Parathyroid adenoma (tissue), 2 donors: ENCODE measurements around the gene LARP4B.

ENCODE experiments used
- H2AFZ ChIP-seq: fragments of 300-600 bp; sonication (generic); one replicate; pipeline ENCODE4 v1.7.0; 2017; ENCODE audit warnings: antibody characterized with exemption, mild to moderate bottlenecking
- H3K27ac ChIP-seq: fragments of 300-600 bp; sonication (generic); one replicate; pipeline ENCODE4 v1.7.0; 2017
- H3K27me3 ChIP-seq: fragments of 300-600 bp; sonication (generic); one replicate; pipeline ENCODE4 v1.7.0; 2017; ENCODE audit warnings: low read length; ENCODE audit not compliant: control insufficient read depth, insufficient read depth
- H3K36me3 ChIP-seq: fragments of 300-600 bp; sonication (generic); one replicate; pipeline ENCODE4 v1.7.0; 2017; ENCODE audit warnings: low read length; ENCODE audit not compliant: control insufficient read depth, insufficient read depth
- H3K4me1 ChIP-seq: fragments of 300-600 bp; sonication (generic); one replicate; pipeline ENCODE4 v1.7.0; 2017; ENCODE audit warnings: control low read depth
- H3K4me2 ChIP-seq: fragments of 300-600 bp; sonication (generic); one replicate; pipeline ENCODE4 v1.7.0; 2017; ENCODE audit warnings: low read length
- H3K4me3 ChIP-seq: fragments of 300-600 bp; sonication (generic); one replicate; pipeline ENCODE4 v1.7.0; 2017; ENCODE audit warnings: low read depth, low read length
- H3K79me2 ChIP-seq: fragments of 300-600 bp; sonication (generic); one replicate; pipeline ENCODE4 v1.7.0; 2017; ENCODE audit warnings: control low read depth
- H3K9ac ChIP-seq: fragments of 300-600 bp; sonication (generic); one replicate; pipeline ENCODE4 v1.7.0; 2017; ENCODE audit warnings: mild to moderate bottlenecking
- H3K9me3 ChIP-seq: fragments of 300-600 bp; sonication (generic); one replicate; pipeline ENCODE4 v1.7.0; 2017; ENCODE audit warnings: low read length; ENCODE audit not compliant: control insufficient read depth
- CTCF ChIP-seq: fragments of 300-600 bp; sonication (generic); IDR thresholded peaks from one replicate; pipeline ENCODE4 v1.7.0; 2017; ENCODE audit warnings: antibody characterized with exemption, mild to moderate bottlenecking
- donor health status: primary hyperparathyroidism.

LARP4B gene

GRCh38 chr10:867807-868206 is 63.7 kb downstream of the LARP4B start:
- H3K9me3 ChIP-seq: no peaks in the 10 kb centered on the region
- H3K27ac ChIP-seq: no peak overlapping the region
- H3K4me3 ChIP-seq: no peak overlapping the region
- H3K4me1 ChIP-seq: no peaks in the 10 kb centered on the region
- H3K4me2 ChIP-seq: no peak overlapping the region
- H3K79me2 ChIP-seq: peaks cover 74% of the 10 kb centered on the region
- H3K27me3 ChIP-seq: no peaks in the 10 kb centered on the region
- no peaks in the 10 kb centered on the region for H3K36me3 ChIP-seq
- no peak overlapping the region for H3K9ac ChIP-seq
- H2AFZ ChIP-seq: no peak overlapping the region
- TF ChIP-seq CTCF: no peak

GRCh38 chr10:866577-866941 is 64.9 kb downstream of the LARP4B start:
- Histone ChIP-seq H3K4me3 (no peak overlapping the region), H3K4me2 (no peak overlapping the region), H2AFZ (no peak overlapping the region), H3K27ac (no peak overlapping the region), H3K4me1 (no peaks in the 10 kb centered on the region), H3K27me3 (no peaks in the 10 kb centered on the region), H3K36me3 (no peaks in the 10 kb centered on the region), H3K9ac (no peak overlapping the region), H3K9me3 (no peaks in the 10 kb centered on the region), H3K79me2 (peaks cover 62% of the 10 kb centered on the region)
- TF ChIP-seq CTCF: no peak

- Histone ChIP-seq H3K79me2 (peaks cover 59% of the 10 kb centered on the region), H3K36me3 (no peaks in the 10 kb centered on the region), H3K27ac (no peak overlapping the region), H3K27me3 (no peaks in the 10 kb centered on the region), H3K9me3 (no peaks in the 10 kb centered on the region), H2AFZ (no peak overlapping the region), H3K4me2 (no peak overlapping the region), H3K9ac (no peak overlapping the region), H3K4me1 (no peaks in the 10 kb centered on the region), H3K4me3 (no peak overlapping the region)
- no peak for TF ChIP-seq CTCF
These were observed 65.5 kb downstream of the LARP4B start for GRCh38 chr10:865924-866576.

DNA sequence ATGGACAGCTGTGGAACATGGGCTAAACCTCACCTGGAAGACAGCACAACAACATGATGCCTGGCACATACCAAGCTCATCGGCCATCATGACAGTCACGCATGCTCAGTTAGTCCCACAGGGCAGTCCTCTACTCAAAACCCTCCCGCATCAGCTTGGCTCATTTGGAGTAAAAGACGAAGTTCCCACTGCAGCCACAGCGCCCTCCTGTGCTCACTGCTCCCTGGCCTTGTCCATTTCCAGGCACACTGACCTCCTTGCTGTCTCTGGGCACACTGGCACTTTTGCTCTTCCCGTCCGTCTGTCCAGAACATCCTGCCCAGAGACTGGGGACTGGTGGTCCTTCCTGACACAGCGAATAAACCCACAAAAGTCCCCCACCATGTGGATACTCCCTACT is 66.2 kb downstream of the LARP4B start:
- no peaks in the 10 kb centered on the region for H3K9me3 ChIP-seq
- no peak overlapping the region for H3K4me2 ChIP-seq
- no peaks in the 10 kb centered on the region for H3K27me3 ChIP-seq
- H3K27ac ChIP-seq: no peak overlapping the region
- peaks cover 59% of the 10 kb centered on the region for H3K79me2 ChIP-seq
- no peak for TF ChIP-seq CTCF
- H2AFZ ChIP-seq: no peak overlapping the region
- no peak overlapping the region for H3K9ac ChIP-seq
- no peak overlapping the region for H3K4me3 ChIP-seq
- no peaks in the 10 kb centered on the region for H3K4me1 ChIP-seq
- no peaks in the 10 kb centered on the region for H3K36me3 ChIP-seq

DNA sequence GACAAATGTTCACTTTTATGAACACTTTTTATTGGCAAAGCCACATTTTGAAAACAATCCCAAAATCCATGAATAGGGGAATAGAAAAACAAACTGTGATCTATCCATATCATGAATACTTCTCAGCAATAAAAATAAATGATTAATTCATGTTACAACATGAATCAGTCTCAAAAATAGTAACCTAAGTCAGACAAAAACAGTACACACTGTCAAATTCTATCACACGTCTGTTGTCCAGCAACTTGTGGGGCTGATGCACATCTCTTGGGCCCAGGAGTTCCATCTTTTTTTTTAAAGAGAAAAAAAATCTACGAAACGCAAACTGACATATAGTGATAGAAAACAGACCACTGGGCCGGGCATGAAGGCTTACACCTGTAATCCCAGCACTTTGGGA is 71.0 kb downstream of the LARP4B start:
- Histone ChIP-seq H3K36me3 (no peaks in the 10 kb centered on the region), H3K4me3 (no peak overlapping the region), H3K27ac (no peak overlapping the region)

More for the DNA sequence above, 71.0 kb downstream of the LARP4B start:
- no peaks in the 10 kb centered on the region for H3K9me3 ChIP-seq
- no peak overlapping the region for H2AFZ ChIP-seq
- H3K9ac ChIP-seq: no peak overlapping the region
- H3K27me3 ChIP-seq: no peaks in the 10 kb centered on the region
- no peak overlapping the region for H3K4me2 ChIP-seq
- peaks cover 10% of the 10 kb centered on the region for H3K4me1 ChIP-seq
- peaks cover 40% of the 10 kb centered on the region for H3K79me2 ChIP-seq
- TF ChIP-seq CTCF: no peak
